Uterus (tissue), 2 donors: ENCODE results near the gene LMBR1L.

Experiments
- POLR2A ChIP-seq, 2 donors: fragments of 450-650 bp; IDR thresholded peaks; one replicate each; pipeline ENCODE4 v1.6.1; 2016; ENCODE audit warnings: antibody characterized with exemption in 2 of 2, mild to moderate bottlenecking in 1 of 2, moderate library complexity in 1 of 2
- TF ChIP-seq, protein P1 (sequence below), 4 experiments: fragments of 200-600 bp in 2 of 4; fragments of 450-650 bp in 2 of 4; sonication (generic) in 2 of 4; IDR thresholded peaks; one replicate each; pipeline ENCODE4 v1.5.1; 2016 to 2019; ENCODE audit warnings: antibody characterized with exemption in 4 of 4, mild to moderate bottlenecking in 2 of 4, moderate library complexity in 1 of 4

DNA sequence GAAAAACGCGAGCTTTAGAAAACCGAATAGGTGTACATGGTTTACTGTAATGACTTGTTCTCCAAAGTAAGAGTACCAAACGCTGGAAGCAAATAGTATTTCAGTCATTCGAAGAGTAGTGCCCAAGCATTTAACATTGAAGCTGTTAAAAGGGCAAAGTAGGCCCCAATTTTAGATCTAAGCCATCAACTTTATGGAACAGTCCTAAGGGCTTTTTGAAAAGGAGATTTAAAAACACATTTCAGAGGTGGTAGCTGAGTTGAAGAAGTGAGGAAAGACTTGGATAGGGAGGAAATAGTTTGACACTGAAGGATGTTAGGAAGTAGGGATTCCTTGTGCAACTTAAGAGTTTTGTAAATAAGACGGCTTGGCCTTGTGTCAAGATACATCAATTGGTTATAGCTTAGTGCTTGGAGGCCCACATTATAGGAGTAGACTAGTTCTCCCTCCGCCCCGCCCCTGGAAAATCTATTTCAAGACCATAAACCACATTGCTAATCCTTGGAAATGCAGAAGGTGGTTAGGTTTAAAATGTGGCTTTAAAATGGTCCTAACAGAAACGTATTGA is 21.3 kb upstream of the LMBR1L start:
- TF ChIP-seq POLR2A (IDR thresholded peaks at IDR 0.05): no peak
- TF ChIP-seq, protein P1, sequence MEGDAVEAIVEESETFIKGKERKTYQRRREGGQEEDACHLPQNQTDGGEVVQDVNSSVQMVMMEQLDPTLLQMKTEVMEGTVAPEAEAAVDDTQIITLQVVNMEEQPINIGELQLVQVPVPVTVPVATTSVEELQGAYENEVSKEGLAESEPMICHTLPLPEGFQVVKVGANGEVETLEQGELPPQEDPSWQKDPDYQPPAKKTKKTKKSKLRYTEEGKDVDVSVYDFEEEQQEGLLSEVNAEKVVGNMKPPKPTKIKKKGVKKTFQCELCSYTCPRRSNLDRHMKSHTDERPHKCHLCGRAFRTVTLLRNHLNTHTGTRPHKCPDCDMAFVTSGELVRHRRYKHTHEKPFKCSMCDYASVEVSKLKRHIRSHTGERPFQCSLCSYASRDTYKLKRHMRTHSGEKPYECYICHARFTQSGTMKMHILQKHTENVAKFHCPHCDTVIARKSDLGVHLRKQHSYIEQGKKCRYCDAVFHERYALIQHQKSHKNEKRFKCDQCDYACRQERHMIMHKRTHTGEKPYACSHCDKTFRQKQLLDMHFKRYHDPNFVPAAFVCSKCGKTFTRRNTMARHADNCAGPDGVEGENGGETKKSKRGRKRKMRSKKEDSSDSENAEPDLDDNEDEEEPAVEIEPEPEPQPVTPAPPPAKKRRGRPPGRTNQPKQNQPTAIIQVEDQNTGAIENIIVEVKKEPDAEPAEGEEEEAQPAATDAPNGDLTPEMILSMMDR (IDR thresholded peaks at IDR 0.05): no peak
